ENCODE measurements around the gene MIGA2. TPM values are rescaled to one million over a fixed set of nuclear protein-coding genes. Genes with fewer than 3 reads are reported as not detected.

The MIGA2 gene
- total RNA-seq, 4 donors from 2014 or later, result 25.3 to 56.7 (median 34.2) TPM

GRCh38 chr9:129054163-129054851 lies 17.9 kb downstream of the MIGA2 start:
- Histone ChIP-seq H3K9me3 (no peaks in the 10 kb centered on the region), H3K4me1 (no peaks in the 10 kb centered on the region), H3K27ac (no peak overlapping the region), H3K4me3 (no peak overlapping the region), H3K36me3 (peaks cover 0 to 82% (median 6%) of the 10 kb centered on the region in 3 donors), H3K27me3 (no peaks in the 10 kb centered on the region)
- 55 to 59% methylated on average over 5 of the region's 5 CpGs for WGBS, 2 donors
- no peak for DNase-seq (ENCODE audit: low spot score in 2 of 2)
- no peak for TF ChIP-seq POLR2A (IDR thresholded peaks at IDR 0.05)
- TF ChIP-seq CTCF (IDR thresholded peaks at IDR 0.05), result no peak
- no peak for TF ChIP-seq EP300 (IDR thresholded peaks at IDR 0.05)

- no peaks in the 10 kb centered on the region for H3K4me1 ChIP-seq
- peaks cover 0 to 83% (median 18%) of the 10 kb centered on the region in 3 donors for H3K36me3 ChIP-seq
- DNase-seq (ENCODE audit: low spot score in 2 of 2), result no peak
- WGBS, 2 donors, result 78 to 79% methylated on average over 7 to 21 of the region's 21 CpGs
- no peak overlapping the region for H3K27ac ChIP-seq
- H3K9me3 ChIP-seq, result no peaks in the 10 kb centered on the region
- no peaks in the 10 kb centered on the region for H3K27me3 ChIP-seq
- no peak overlapping the region for H3K4me3 ChIP-seq
- no peak for TF ChIP-seq CTCF (IDR thresholded peaks at IDR 0.05)
- TF ChIP-seq POLR2A (IDR thresholded peaks at IDR 0.05), result no peak
- TF ChIP-seq EP300 (IDR thresholded peaks at IDR 0.05), result no peak
Observed at GRCh38 chr9:129058965-129059795, 22.8 kb downstream of the MIGA2 start.

DNA sequence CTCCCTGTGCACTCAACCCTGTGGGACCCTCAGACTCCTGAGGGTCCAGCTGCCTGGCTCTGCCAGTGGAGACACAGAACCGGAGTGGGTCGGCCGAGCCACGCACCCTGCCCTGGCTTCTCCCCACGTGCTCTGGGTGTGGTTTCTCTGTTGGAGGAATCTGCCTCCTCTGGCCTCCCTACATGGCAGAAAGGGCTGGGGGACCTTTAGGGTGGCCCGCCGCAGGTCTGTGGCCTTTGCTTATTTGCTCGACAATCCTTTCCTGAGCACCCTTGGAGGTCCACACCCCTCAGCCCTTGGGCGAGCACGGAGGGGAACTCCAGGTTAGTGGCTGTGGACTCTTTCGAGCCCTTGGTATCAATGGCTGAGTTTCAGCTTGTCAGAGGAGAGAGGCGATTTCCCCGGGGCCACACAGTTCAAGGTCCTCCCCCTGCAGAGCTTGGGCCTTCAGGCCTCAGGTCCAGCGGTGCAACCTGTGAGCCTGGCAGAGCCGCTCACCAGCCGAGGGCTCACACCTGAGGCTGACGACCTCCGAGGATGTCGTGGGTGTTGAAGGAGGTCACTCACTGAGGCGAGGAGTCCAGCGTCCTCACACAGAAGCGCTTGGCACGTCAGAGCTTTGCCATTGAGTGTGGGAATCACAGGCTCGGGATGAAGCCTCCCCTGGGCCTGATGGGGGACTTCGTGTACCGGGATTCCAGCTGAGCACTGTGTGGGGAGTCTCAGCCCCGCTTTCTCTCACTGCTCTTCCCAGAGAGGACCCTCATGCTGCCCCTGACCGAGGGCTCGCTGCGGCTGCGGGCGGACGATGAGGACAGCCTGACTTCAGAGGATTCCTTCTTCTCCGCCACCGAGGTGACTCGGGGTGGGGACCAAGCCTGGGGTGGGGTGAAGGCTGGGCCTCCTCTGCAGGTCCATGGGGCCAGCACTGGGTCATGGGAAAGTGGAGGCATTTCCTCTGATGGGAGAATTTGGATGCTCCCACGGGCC lies 23.7 kb downstream of the MIGA2 start:
- H3K9me3 ChIP-seq, result no peaks in the 10 kb centered on the region
- no peaks in the 10 kb centered on the region for H3K4me1 ChIP-seq
- H3K27me3 ChIP-seq, result no peaks in the 10 kb centered on the region
- H3K4me3 ChIP-seq, result no peak overlapping the region
- H3K36me3 ChIP-seq, result peaks cover 0 to 84% (median 23%) of the 10 kb centered on the region in 3 donors
- 90 to 91% methylated on average over 30 to 31 of the region's 37 CpGs for WGBS, 2 donors
- DNase-seq (ENCODE audit: low spot score in 2 of 2), result no peak
- no peak overlapping the region for H3K27ac ChIP-seq
- TF ChIP-seq POLR2A (IDR thresholded peaks at IDR 0.05) (no peak), EP300 (IDR thresholded peaks at IDR 0.05) (no peak), CTCF (IDR thresholded peaks at IDR 0.05) (no peak)

- DNase-seq (ENCODE audit: low spot score in 2 of 2), result no peak
- Histone ChIP-seq H3K27me3 (no peaks in the 10 kb centered on the region), H3K4me3 (no peak overlapping the region), H3K27ac (no peak overlapping the region), H3K36me3 (peaks cover 0 to 93% (median 31%) of the 10 kb centered on the region in 3 donors), H3K9me3 (no peaks in the 10 kb centered on the region), H3K4me1 (no peaks in the 10 kb centered on the region)
- WGBS, 2 donors, result 91 to 95% methylated on average over 5 to 12 of the region's 12 CpGs
- TF ChIP-seq POLR2A (IDR thresholded peaks at IDR 0.05) (no peak), CTCF (IDR thresholded peaks at IDR 0.05) (no peak), EP300 (IDR thresholded peaks at IDR 0.05) (no peak)
Observed at GRCh38 chr9:129060991-129061390, 24.6 kb downstream of the MIGA2 start.

Measured in tibial nerve (tissue), 4 donors.